Measurements from ENCODE around the gene CCR3.
"Not testable (repeated sequence)": the region's sequence is repeated elsewhere in the genome, so short reads cannot be mapped to it uniquely, and the experiment has no call there.

Gene CCR3

GRCh38 chr3:46242120-46242519 lies at the start of gene CCR3:
CCR3 (plus strand) TSS chr3:46242460; CDS start chr3:46265159, 22,699 bp downstream.
- no peak for DNase-seq
- ATAC-seq, result no peak

GRCh38 chr3:46192939-46193338 lies 49.3 kb upstream of the CCR3 start:
- ATAC-seq (no peak), DNase-seq (no peak)

GRCh38 chr3:46193436-46193835 lies 48.8 kb upstream of the CCR3 start:
- no peak for DNase-seq
- ATAC-seq, result no peak

GRCh38 chr3:46194868-46195553 lies 47.2 kb upstream of the CCR3 start:
- ATAC-seq, result no peak
- no peak for DNase-seq

GRCh38 chr3:46196261-46196957 lies 45.9 kb upstream of the CCR3 start:
- DNase-seq, result no peak
- no peak for ATAC-seq

GRCh38 chr3:46200211-46200610 lies 42.0 kb upstream of the CCR3 start:
- ATAC-seq (no peak), DNase-seq (no peak)

GRCh38 chr3:46200790-46201189 lies 41.5 kb upstream of the CCR3 start:
- ATAC-seq (no peak), DNase-seq (no peak)

- DNase-seq (no peak), ATAC-seq (no peak)
These were observed 39.7 kb upstream of the CCR3 start for GRCh38 chr3:46202535-46202934.

- DNase-seq (no peak), ATAC-seq (no peak)
These were observed 38.6 kb upstream of the CCR3 start for GRCh38 chr3:46203681-46204080.

- ATAC-seq, result no peak
- no peak for DNase-seq
These were observed 36.8 kb upstream of the CCR3 start for GRCh38 chr3:46205286-46205960.

GRCh38 chr3:46206282-46207015 lies 35.8 kb upstream of the CCR3 start:
- ATAC-seq (no peak), DNase-seq (no peak)

GRCh38 chr3:46207514-46207913 lies 34.7 kb upstream of the CCR3 start:
- not testable (repeated sequence) for DNase-seq, ATAC-seq

GRCh38 chr3:46208167-46208704 lies 34.0 kb upstream of the CCR3 start, which contains the start of gene CCR1:
CCR1 (minus strand) TSS chr3:46208313; CDS start chr3:46204313, 4,000 bp downstream.
- DNase-seq (peak; percentile 70), ATAC-seq (peak; percentile 62)

GRCh38 chr3:46209053-46209452 lies 33.2 kb upstream of the CCR3 start:
- ATAC-seq (peak; percentile 23), DNase-seq (no peak)

GRCh38 chr3:46209746-46210470 lies 32.4 kb upstream of the CCR3 start:
- no peak for DNase-seq
- ATAC-seq, result no peak

GRCh38 chr3:46212101-46212500 lies 30.2 kb upstream of the CCR3 start:
- no peak for DNase-seq
- ATAC-seq, result no peak

GRCh38 chr3:46213201-46213600 lies 29.1 kb upstream of the CCR3 start:
- peak; percentile 34 for ATAC-seq
- DNase-seq, result no peak

- DNase-seq, result peak; percentile 21
- peak; percentile 32 for ATAC-seq
These were observed 27.4 kb upstream of the CCR3 start for GRCh38 chr3:46214751-46215352.

GRCh38 chr3:46215810-46216414 lies 26.3 kb upstream of the CCR3 start:
- ATAC-seq, result no peak
- no peak for DNase-seq

- DNase-seq, result no peak
- ATAC-seq, result no peak
These were observed 24.0 kb upstream of the CCR3 start for GRCh38 chr3:46218196-46218709.

Measured in stimulated activated naive CD8-positive, alpha-beta T cell treated with anti-CD3 and anti-CD28 coated beads, Interleukin-15, Interleukin-2, amounts not matched to agents 100 U/mL and 50 U/mL, for 24 hours (primary cell).